22Rv1 (cell line): ENCODE data around the gene TPK1.

Source experiments
- CTCF ChIP-seq: fragments of 450-650 bp; IDR thresholded peaks from 2 replicates; pipeline ENCODE4 v1.5.1; 2017; ENCODE audit warnings: mild to moderate bottlenecking
- ZFX ChIP-seq: fragments of 450-650 bp; IDR thresholded peaks from 2 replicates; pipeline ENCODE4 v1.6.1; 2017; ENCODE audit warnings: antibody characterized with exemption, borderline replicate concordance

GRCh38 chr7:144656965-144657517, 178.8 kb downstream of the TPK1 start:
- TF ChIP-seq CTCF (peak; percentile 35), ZFX (no peak)
